Measurements from ENCODE around the gene C16orf86. TPM values are rescaled to one million over a fixed set of nuclear protein-coding genes. Genes with fewer than 3 reads are reported as not detected.

The C16orf86 gene
- polyA plus RNA-seq, 1 of the 3 experiments (the other 2 are of a cell fraction): 4.3 TPM

DNA sequence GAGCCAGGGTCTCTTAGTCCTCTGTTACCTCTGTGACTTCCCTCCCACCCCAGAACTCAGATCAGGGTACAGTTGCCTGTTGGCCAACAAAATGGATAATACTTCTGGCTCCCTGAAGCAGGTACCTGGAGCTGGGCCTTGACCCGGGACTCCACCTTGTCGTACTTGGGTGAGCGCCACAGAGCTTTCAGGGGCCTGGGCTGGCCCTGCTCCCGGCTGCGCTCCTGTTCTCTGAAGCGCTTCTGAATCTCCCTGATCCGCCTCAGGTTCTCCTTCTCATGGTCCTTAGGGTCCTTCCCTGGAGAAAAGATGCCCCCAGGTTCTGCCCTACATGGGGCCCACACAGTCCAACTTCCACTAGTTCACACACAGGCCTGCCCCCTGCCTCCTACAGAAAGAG lies 1.7 kb upstream of the C16orf86 start:
- peaks cover 24% of the 10 kb centered on the region for H3F3A ChIP-seq (replicated peaks; ENCODE audit: insufficient read depth)
- no peaks in the 10 kb centered on the region for H3K9me3 ChIP-seq

More for the DNA sequence above, 1.7 kb upstream of the C16orf86 start:
- H3K27ac ChIP-seq (ENCODE audit: low read depth in 2 of 2, low read length in 1 of 2): no peak overlapping the region
- peaks cover 10 to 35% of the 10 kb centered on the region in 2 experiments; a peak in 2 of 4 replicates for H3K4me1 ChIP-seq (ENCODE audit: control insufficient read depth in 1 of 2, insufficient read depth in 2 of 2, low read depth in 1 of 2, low read length in 1 of 2)
- H3K4me2 ChIP-seq: no peak overlapping the region
- DNase-seq: no peak
- no peak overlapping the region for H2AFZ ChIP-seq (ENCODE audit: low read depth)
- no peaks in the 10 kb centered on the region for H3K9me2 ChIP-seq
- H3K36me3 ChIP-seq (replicated peaks in 1 of 2; ENCODE audit: control insufficient read depth in 1 of 2, insufficient read depth in 2 of 2, low read length in 1 of 2): peaks cover 0 to 13% of the 10 kb centered on the region in 2 experiments
- CTCF ChIA-PET: interaction anchor here (1.1 to 18.3 kb wide), 10 partner anchors 8 to 376 kb away, joined by 3 to 246 read pairs (median 6); partner anchors contain the start of genes ATP6V0D1, CARMIL2 and CTCF
- 92% methylated on average over 6 of the region's 7 CpGs for WGBS (ENCODE audit: low lambda C conversion rate)
- no peak overlapping the region for H3K9ac ChIP-seq
- no peak overlapping the region for H3K4me3 ChIP-seq (ENCODE audit: low read depth in 2 of 2, low read length in 1 of 2)
- peaks cover 4% of the 10 kb centered on the region; the same call in 1 of the 2 replicates for H3K79me2 ChIP-seq (ENCODE audit: insufficient read depth)
- no peak for TF ChIP-seq IRF3 (IDR thresholded peaks at IDR 0.05; ENCODE audit: low read depth, low read length)
- TF ChIP-seq TEAD4 (IDR thresholded peaks at IDR 0.05; ENCODE audit: borderline replicate concordance, insufficient read depth): no peak
- TF ChIP-seq GATA2 (CRISPR knock-in tag; IDR thresholded peaks at IDR 0.05): no peak
- no peak for TF ChIP-seq FOSL2 (IDR thresholded peaks at IDR 0.05; ENCODE audit: borderline replicate concordance, low read depth)
- TF ChIP-seq NRF1 (IDR thresholded peaks at IDR 0.05; ENCODE audit: low read depth, low read length): no peak
- TF ChIP-seq TCF12 (IDR thresholded peaks at IDR 0.05): no peak
- TF ChIP-seq JUND (IDR thresholded peaks at IDR 0.05): no peak
- TF ChIP-seq MAX (IDR thresholded peaks at IDR 0.05; ENCODE audit: low read depth): no peak
- TF ChIP-seq, protein P1, sequence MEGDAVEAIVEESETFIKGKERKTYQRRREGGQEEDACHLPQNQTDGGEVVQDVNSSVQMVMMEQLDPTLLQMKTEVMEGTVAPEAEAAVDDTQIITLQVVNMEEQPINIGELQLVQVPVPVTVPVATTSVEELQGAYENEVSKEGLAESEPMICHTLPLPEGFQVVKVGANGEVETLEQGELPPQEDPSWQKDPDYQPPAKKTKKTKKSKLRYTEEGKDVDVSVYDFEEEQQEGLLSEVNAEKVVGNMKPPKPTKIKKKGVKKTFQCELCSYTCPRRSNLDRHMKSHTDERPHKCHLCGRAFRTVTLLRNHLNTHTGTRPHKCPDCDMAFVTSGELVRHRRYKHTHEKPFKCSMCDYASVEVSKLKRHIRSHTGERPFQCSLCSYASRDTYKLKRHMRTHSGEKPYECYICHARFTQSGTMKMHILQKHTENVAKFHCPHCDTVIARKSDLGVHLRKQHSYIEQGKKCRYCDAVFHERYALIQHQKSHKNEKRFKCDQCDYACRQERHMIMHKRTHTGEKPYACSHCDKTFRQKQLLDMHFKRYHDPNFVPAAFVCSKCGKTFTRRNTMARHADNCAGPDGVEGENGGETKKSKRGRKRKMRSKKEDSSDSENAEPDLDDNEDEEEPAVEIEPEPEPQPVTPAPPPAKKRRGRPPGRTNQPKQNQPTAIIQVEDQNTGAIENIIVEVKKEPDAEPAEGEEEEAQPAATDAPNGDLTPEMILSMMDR (IDR thresholded peaks at IDR 0.05): no peak
- TF ChIP-seq ELF1 (IDR thresholded peaks at IDR 0.05): no peak
- TF ChIP-seq PBX3 (IDR thresholded peaks at IDR 0.05): no peak
- TF ChIP-seq SIN3A (IDR thresholded peaks at IDR 0.05; ENCODE audit: borderline replicate concordance, low read depth, low read length): no peak
- TF ChIP-seq TAF1 (IDR thresholded peaks at IDR 0.05; ENCODE audit: borderline replicate concordance, low read depth, low read length): no peak
- no peak for TF ChIP-seq EP300 (IDR thresholded peaks at IDR 0.05; ENCODE audit: borderline replicate concordance in 1 of 2, low read depth in 1 of 2, low read length in 1 of 2)
- TF ChIP-seq, protein P2, sequence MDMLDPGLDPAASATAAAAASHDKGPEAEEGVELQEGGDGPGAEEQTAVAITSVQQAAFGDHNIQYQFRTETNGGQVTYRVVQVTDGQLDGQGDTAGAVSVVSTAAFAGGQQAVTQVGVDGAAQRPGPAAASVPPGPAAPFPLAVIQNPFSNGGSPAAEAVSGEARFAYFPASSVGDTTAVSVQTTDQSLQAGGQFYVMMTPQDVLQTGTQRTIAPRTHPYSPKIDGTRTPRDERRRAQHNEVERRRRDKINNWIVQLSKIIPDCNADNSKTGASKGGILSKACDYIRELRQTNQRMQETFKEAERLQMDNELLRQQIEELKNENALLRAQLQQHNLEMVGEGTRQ (IDR thresholded peaks at IDR 0.05; ENCODE audit: borderline replicate concordance, low read depth, low read length): no peak
- TF ChIP-seq RXRA (IDR thresholded peaks at IDR 0.05; ENCODE audit: borderline replicate concordance, low read depth): no peak
- TF ChIP-seq RAD21 (IDR thresholded peaks at IDR 0.05; ENCODE audit: low read length): no peak
- no peak for TF ChIP-seq NFIC (IDR thresholded peaks at IDR 0.05; ENCODE audit: borderline replicate concordance)
- H3K27me3 ChIP-seq (ENCODE audit: insufficient read depth): no peaks in the 10 kb centered on the region
- POLR2A ChIA-PET: interaction anchor here (1.1 kb wide), 1 partner anchor 102 kb away, joined by 4 read pairs; the partner anchor contains the start of gene CTCF
- H4K20me1 ChIP-seq (ENCODE audit: insufficient read depth): no peaks in the 10 kb centered on the region
